HG03521 (cell line): ENCODE results near the gene TM7SF3.
"Not testable (repeated sequence)": the region's sequence is repeated elsewhere in the genome, so short reads cannot be mapped to it uniquely, and the experiment has no call there.

ENCODE experiments used
- ATAC-seq: cut with Tn5 transposase; IDR thresholded peaks from one replicate; pipeline ENCODE4 v1.9.1; 2021; ENCODE audit warnings: mild to moderate bottlenecking, moderate library complexity; ENCODE audit not compliant: unreplicated experiment

TM7SF3 gene, protein sequence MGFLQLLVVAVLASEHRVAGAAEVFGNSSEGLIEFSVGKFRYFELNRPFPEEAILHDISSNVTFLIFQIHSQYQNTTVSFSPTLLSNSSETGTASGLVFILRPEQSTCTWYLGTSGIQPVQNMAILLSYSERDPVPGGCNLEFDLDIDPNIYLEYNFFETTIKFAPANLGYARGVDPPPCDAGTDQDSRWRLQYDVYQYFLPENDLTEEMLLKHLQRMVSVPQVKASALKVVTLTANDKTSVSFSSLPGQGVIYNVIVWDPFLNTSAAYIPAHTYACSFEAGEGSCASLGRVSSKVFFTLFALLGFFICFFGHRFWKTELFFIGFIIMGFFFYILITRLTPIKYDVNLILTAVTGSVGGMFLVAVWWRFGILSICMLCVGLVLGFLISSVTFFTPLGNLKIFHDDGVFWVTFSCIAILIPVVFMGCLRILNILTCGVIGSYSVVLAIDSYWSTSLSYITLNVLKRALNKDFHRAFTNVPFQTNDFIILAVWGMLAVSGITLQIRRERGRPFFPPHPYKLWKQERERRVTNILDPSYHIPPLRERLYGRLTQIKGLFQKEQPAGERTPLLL

GRCh38 chr12:27014085-27014858, at the start of gene TM7SF3:
Gene TM7SF3 (minus strand): TSS chr12:27014384. CDS start chr12:27014168, 216 bp downstream.
- peak; percentile 90 for ATAC-seq

DNA sequence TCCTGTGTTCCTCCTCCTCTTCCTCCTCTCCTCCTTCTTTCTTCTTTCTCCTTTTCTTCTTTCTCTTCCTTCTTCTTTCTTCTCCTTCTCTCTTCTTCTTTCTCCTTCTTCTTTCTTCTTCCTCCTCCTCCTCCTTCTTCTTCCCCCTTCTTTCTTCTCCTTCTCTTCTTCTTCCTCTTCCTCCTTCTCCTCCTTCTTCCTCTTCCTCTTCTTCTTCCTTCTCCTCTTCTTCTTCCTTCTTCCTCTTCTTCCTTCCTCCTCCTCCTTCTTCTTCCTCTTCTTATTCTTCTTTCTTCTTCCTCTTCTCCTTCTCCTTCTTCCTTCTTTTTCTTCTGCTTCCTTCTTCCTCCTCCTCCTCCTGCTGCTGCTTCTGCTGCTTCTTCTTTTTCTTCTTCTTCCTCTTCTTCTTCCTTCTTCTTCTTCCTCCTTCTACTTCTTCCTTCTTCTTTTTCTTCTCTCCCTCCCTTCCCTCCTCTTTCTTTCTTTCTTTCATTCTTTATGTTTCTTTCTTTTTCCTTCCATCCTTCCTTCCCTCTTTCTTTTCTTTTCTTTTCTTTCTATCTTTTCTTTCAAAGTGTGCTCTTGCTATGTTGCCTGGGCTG, 49.2 kb upstream of the TM7SF3 start:
- ATAC-seq = no peak

DNA sequence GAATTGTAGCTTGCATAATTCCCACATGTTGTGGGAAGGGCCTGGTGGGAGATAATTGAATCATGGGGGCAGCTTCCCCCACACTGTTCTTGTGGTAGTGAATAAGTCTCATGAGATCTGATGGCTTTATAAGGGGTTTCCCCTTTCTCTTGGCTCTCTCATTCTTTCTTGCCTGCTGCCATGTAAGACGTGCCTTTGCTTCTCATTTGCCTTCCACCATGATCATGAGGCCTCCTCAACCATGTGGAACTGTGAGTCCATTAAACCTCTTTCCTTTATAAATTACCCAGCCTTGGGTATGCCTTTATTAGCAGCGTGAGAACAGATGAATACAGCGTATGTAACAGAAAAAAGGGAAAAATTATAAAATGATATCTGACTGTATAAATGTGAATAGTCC, 47.1 kb upstream of the TM7SF3 start:
- ATAC-seq = no peak

DNA sequence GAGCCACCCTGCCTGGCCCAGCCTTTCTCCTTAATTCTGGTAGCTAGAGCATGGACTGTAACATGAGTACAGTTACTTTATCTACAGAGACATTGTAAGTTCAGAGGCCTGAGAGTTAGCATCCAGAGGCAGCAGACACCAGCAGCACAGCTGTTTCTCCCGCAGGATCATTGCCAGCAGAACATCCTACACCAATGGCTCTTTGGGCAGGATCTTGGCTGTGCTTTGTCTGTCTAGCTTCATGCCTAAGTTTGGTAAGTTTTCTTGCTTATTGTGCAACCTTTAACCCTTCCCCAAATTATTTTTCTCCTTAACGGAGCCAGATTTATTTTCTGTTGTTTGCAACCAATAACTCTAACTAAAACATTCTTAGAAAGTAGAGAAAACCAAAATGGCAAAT, 46.6 kb upstream of the TM7SF3 start:
- no peak for ATAC-seq

DNA sequence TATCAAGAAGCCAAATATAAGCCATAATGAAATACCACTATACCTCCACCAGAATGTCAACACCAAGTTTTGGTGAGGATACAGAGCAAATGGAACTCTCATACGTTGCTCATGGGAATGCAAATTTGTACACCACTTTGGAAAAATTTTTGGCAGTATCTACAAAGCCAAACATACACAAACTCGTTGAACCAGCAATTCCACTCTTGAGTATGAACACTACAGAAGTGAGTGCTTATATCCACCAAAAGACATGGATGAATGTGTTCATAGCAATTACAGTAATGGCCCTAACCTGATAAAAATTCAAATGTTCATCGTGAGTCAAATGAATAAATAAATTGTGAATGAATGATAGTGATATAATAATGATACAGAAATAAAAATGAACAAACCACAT, 43.4 kb upstream of the TM7SF3 start:
- ATAC-seq = no peak

- no peak for ATAC-seq
Measured at GRCh38 chr12:27055966-27056365, 41.8 kb upstream of the TM7SF3 start.

DNA sequence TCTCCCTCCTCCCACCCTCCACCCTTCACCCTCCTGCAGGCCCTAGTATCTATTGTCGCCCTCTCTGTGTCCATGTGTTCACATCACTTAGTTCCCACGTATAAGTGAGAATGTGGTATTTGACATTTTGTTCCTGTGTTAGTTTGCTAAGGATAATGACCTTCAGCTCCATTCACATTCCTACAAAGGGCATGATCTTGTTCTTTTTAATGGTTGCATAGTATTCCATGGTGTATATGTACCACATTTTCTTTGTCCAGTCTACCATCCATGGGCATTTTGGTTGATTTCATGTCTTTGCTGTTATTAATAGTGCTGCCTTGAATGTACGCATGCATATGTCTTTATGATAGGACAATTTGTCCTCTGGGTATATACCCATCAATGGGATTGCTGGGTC, 38.6 kb upstream of the TM7SF3 start:
- no peak for ATAC-seq

DNA sequence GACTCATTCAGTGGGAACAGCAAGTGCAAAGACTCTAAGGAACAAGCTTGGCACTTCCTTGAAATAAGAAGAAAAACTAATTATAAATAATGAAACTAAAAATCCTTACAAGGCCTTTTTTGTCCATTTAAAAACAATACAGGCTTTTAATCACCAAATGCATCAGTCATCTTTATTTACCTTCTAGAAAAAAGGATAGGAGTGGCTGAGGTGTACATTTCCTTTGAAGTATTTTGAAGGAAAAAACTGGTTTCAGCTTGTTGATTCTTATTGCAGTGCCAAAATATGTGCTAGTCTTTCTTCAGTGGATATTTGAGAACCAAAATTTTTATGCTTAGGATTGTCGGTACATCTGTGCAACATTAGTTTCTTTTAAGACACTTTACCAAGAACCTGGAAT, 38.0 kb upstream of the TM7SF3 start:
- ATAC-seq = no peak

DNA sequence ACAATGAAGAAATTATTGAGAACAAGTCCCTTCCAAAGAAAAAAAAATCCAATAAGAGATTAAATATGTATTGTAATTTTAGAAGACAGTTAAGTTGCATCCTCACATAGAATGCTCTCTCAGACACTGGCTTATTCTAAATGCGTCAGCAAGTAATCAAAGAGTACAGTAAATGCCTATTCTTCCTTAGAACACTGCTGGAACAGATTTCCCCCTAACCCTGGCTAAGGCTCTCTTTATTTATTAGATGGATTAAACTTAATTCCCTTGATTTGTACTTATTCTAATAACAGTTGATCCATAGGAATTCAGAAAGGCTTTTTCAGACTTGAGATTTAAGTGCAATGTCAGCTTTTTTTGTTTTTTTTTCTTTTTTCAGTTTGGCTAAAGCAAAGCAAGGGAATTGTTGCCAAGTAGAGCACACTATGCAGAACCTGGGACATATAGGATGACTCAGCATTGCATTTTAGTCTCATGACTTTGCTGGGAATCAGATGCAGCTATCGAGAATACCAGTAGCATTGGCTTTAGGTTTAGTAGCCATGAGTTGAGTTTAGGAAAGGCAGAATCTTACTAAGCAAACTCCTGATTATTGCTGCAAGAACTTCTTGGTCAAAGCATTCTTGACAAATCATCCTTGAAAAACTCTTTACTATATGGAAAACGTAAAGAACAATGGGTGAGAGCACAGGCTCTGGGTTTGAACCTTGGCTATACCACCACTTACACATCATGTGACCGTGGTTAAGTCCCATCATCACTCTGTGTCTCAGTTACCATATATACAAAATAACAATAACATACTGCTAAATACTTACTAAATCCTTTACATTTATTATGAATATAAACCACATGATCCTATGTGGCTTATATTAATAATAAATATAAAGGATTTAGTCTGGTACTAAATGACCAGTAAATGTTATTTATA, 34.9 kb upstream of the TM7SF3 start:
- ATAC-seq = no peak

- ATAC-seq = not testable (repeated sequence)
Measured at GRCh38 chr12:27042018-27042417, 27.8 kb upstream of the TM7SF3 start.

DNA sequence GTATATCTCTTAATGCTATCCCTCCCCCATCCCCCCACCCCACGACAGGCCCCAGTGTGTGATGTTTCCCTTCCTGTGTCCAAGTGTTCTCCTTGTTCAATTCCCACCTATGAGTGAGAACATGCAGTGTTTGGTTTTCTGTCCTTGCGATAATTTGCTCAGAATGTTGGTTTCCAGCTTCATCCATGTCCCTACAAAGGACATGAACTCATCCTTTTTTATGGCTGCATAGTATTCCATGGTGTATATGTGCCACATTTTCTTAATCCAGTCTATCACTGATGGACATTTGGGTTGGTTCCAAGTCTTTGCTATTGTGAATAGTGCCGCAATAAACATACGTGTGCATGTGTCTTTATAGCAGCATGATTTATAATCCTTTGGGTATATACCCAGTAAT, 26.5 kb upstream of the TM7SF3 start:
- not testable (repeated sequence) for ATAC-seq

DNA sequence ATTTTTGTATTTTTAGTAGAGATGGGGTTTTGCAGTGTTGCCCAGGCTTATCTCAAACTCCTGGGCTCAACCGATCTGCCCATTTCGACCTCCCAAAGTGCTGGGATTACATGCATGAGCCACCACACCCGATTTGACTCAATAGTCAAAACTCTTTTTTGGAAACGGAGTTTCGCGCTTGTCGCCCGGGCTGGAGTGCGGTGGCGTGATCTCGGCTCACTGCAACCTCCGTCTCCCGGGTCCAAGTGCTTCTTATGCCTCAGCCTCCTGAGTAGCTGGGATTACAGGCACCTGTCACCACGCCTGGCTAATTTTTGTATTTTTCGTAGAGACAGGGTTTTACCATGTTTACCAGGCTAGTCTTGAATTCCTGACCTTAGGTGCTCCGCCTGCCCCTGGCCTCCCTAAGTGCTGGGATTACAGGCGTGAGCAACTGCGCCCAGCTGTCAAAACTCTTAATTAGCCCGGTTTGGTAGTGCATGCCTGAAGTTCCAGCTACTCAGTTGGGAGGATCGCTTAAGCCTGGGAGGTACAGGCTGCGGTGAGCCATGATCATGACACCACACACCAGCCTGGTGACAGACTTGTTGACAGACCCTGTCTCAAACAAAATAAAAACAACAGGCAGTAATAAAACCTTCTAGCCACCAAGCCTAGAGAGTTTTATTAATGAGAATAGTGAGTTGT, 20.6 kb upstream of the TM7SF3 start:
- no peak for ATAC-seq

- no peak for ATAC-seq
Measured at GRCh38 chr12:27032679-27033078, 18.5 kb upstream of the TM7SF3 start.

GRCh38 chr12:27031531-27031930, 17.3 kb upstream of the TM7SF3 start:
- ATAC-seq = no peak

GRCh38 chr12:27026257-27026656, 12.1 kb upstream of the TM7SF3 start:
- no peak for ATAC-seq

DNA sequence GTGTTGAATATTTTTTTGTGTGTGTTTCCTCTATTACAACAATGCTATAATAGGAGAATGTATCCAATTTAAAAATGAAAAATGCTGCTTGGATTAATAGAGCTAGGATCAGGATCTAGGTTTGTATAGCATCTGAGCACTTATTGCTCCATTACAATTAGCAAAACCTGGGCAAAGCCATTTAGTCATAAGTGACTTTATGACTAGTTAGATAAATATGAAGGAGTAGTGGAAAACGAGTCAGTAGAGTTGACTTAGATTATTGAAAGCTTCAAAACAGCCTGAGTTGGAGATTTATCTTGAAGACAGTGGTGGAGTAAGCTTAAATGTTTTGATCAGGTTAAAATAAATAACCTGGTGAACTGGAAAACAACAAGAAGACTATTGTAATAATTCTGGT, 10.9 kb upstream of the TM7SF3 start:
- no peak for ATAC-seq

DNA sequence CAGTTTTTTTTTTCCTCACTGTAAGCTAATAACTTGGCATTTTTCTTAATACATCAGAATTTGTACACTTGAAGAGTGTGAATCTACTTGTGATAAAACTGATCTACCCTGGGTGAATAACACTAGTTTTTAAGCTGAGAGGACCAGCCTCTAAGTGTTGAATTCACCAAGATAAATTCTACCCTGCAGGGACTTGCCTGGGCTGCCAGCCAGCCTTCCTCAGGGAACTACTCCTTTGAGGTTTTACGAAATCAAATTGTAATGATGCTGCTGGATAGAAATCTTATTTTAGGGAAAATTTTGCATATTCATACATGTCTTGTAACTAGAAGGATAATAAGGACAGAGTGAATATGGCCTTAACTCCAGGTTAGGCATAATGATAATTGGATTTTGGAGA, 10.1 kb upstream of the TM7SF3 start:
- ATAC-seq = no peak

- ATAC-seq = no peak
Measured at GRCh38 chr12:27020761-27021160, 6.6 kb upstream of the TM7SF3 start.

DNA sequence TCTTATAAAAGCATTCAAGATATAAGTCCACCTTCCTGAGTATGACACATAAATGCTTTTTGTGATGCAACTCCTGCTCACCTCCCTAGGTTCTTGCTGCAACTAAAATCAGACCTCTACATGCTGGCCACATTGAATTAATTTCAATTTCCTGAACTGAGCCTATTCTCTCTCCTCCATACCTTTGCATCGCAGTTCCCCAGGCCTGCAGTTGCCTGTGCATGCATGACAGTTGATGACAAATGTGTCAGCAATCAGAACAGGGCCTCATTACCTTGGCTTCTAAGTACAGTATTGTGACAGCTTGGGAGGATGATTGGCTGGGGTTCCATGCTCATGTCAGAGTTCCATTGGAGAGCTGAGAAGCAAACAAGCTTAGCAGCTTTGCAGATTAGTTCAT, 3.9 kb upstream of the TM7SF3 start:
- no peak for ATAC-seq
